SK-MEL-5 (cell line): ENCODE measurements around the gene AGMO. TPM values are rescaled to one million over a fixed set of nuclear protein-coding genes. Genes with fewer than 3 reads are reported as not detected.
A peak's percentile ranks its signal among the peaks of the same experiment; 100 is the strongest.

Experiments used
- DNase-seq: peaks from one replicate; pipeline ENCODE4 v3.0.0-alpha.2; 2016; ENCODE audit warnings: low read depth, low spot score
- in situ Hi-C: cut with HindIII; loops from 2 replicates; pipeline ENCODE4 v1.10.0; 2016; ENCODE audit warnings: low sequenced_read_pairs, high pct_unique_total_duplicates, low pct_unique_long_range_greater_than_20kb
- polyA plus RNA-seq, 2 experiments: library from polyadenylated mRNA; depleted of rRNA; stranded (reverse); fragments of >200 nt; gene quantifications; 2 replicates each; pipeline ENCODE4 v1.2.3, GENCODE V29; 2015
- total RNA-seq: library from RNA; depleted of rRNA; stranded (reverse); fragments of >200 nt; shearing (Covaris generic); gene quantifications from 2 replicates; pipeline ENCODE4 v1.2.3, GENCODE V29; 2014; rRNA removed

AGMO gene
- total RNA-seq, result 1.0 and 2.7 TPM in 2 replicates
- polyA plus RNA-seq (2015; cell fraction: cytosol; rRNA removed), result 1.2 and 1.3 TPM in 2 replicates
- polyA plus RNA-seq (2015; cell fraction: nucleus; rRNA removed), result 0.19 and 0.30 TPM in 2 replicates

GRCh38 chr7:15561835-15562234 lies at the start of gene AGMO:
AGMO (minus strand) TSS chr7:15562015.
- in situ Hi-C loops, result no loop called here
- DNase-seq, result peak; percentile 83

GRCh38 chr7:15610503-15610902 lies 48.7 kb upstream of the AGMO start:
- in situ Hi-C loops, result no loop called here
- no peak for DNase-seq

GRCh38 chr7:15609287-15609686 lies 47.5 kb upstream of the AGMO start:
- in situ Hi-C loops, result no loop called here
- DNase-seq, result no peak

- in situ Hi-C loops, result no loop called here
- DNase-seq, result no peak
Measured at GRCh38 chr7:15607529-15608210, 45.9 kb upstream of the AGMO start.

GRCh38 chr7:15606561-15606960 lies 44.7 kb upstream of the AGMO start:
- DNase-seq, result no peak
- in situ Hi-C loops, result no loop called here

GRCh38 chr7:15604166-15604565 lies 42.4 kb upstream of the AGMO start:
- no peak for DNase-seq
- in situ Hi-C loops, result no loop called here

GRCh38 chr7:15603124-15603523 lies 41.3 kb upstream of the AGMO start:
- peak; percentile 35 for DNase-seq
- in situ Hi-C loops, result no loop called here

GRCh38 chr7:15602236-15602635 lies 40.4 kb upstream of the AGMO start:
- in situ Hi-C loops, result no loop called here
- DNase-seq, result no peak

GRCh38 chr7:15601175-15601574 lies 39.4 kb upstream of the AGMO start:
- DNase-seq, result no peak
- in situ Hi-C loops, result no loop called here

GRCh38 chr7:15600298-15600697 lies 38.5 kb upstream of the AGMO start:
- no peak for DNase-seq
- in situ Hi-C loops, result no loop called here

GRCh38 chr7:15594461-15594860 lies 32.6 kb upstream of the AGMO start:
- in situ Hi-C loops, result no loop called here
- no peak for DNase-seq

GRCh38 chr7:15593382-15593781 lies 31.6 kb upstream of the AGMO start:
- no peak for DNase-seq
- in situ Hi-C loops, result no loop called here

- in situ Hi-C loops, result no loop called here
- no peak for DNase-seq
Measured at GRCh38 chr7:15586266-15586665, 24.5 kb upstream of the AGMO start.

- DNase-seq, result no peak
- in situ Hi-C loops, result no loop called here
Measured at GRCh38 chr7:15584575-15584974, 22.8 kb upstream of the AGMO start.

- in situ Hi-C loops, result no loop called here
- no peak for DNase-seq
Measured at GRCh38 chr7:15582773-15583172, 21.0 kb upstream of the AGMO start.

GRCh38 chr7:15581352-15581951 lies 19.6 kb upstream of the AGMO start:
- DNase-seq, result no peak
- in situ Hi-C loops, result no loop called here

GRCh38 chr7:15580604-15581351 lies 19.0 kb upstream of the AGMO start:
- DNase-seq, result no peak
- in situ Hi-C loops, result no loop called here

GRCh38 chr7:15577600-15577999 lies 15.8 kb upstream of the AGMO start:
- in situ Hi-C loops, result no loop called here

More at GRCh38 chr7:15577600-15577999, 15.8 kb upstream of the AGMO start:
- DNase-seq, result no peak
